Vagina (tissue), 2 donors: Measurements from ENCODE around the gene TXNL4B. TPM values are rescaled to one million over a fixed set of nuclear protein-coding genes. Genes with fewer than 3 reads are reported as not detected.

ENCODE experiments used
- DNase-seq, 2 donors: peaks; one replicate each; pipeline ENCODE4 v3.0.0-alpha.2; 2017; ENCODE audit errors: extremely low spot score in 2 of 2
- H3K27ac ChIP-seq: fragments of 200-600 bp; sonication (generic); one replicate; pipeline ENCODE4 v1.5.1; 2019
- H3K27me3 ChIP-seq: fragments of 200-600 bp; sonication (generic); one replicate; pipeline ENCODE4 v1.5.1; 2019
- H3K36me3 ChIP-seq, 2 donors: fragments of 200-600 bp; sonication (generic); one replicate each; pipeline ENCODE4 v1.5.1; 2017 to 2019
- H3K4me1 ChIP-seq: fragments of 200-600 bp; sonication (generic); one replicate; pipeline ENCODE4 v1.5.1; 2019
- H3K4me3 ChIP-seq, 2 donors: fragments of 200-600 bp; sonication (generic); 1 replicate in 1 of 2; 2 replicates in 1 of 2; pipeline ENCODE4 v1.5.1; 2016 to 2019
- H3K9me3 ChIP-seq: fragments of 200-600 bp; sonication (generic); one replicate; pipeline ENCODE4 v1.5.1; 2019
- CTCF ChIP-seq, 3 experiments: fragments of 450-650 bp in 2 of 3; fragments of 200-600 bp in 1 of 3; sonication (generic) in 1 of 3; IDR thresholded peaks; one replicate each; pipeline ENCODE4 v1.5.1; 2017 to 2019; ENCODE audit warnings: antibody characterized with exemption in 3 of 3, mild to moderate bottlenecking in 2 of 3, moderate library complexity in 2 of 3
- POLR2A ChIP-seq, 2 donors: fragments of 450-650 bp; IDR thresholded peaks; one replicate each; pipeline ENCODE4 v1.6.1; 2017; ENCODE audit warnings: antibody characterized with exemption in 2 of 2, mild to moderate bottlenecking in 2 of 2, moderate library complexity in 2 of 2
- POLR2AphosphoS5 ChIP-seq, 2 donors: sonication (generic); formaldehyde crosslinking; IDR thresholded peaks; one replicate each; pipeline ENCODE4 v1.9.0; 2017; ENCODE audit warnings: antibody characterized with exemption in 2 of 2, mild to moderate bottlenecking in 2 of 2, low read depth in 1 of 2; ENCODE audit not compliant: insufficient read depth in 1 of 2
- intact Hi-C: fragments of 100-400 bp; cut with DNase I; formaldehyde crosslinking; loops from one replicate; pipeline ENCODE4 v1.15.1; 2023
- total RNA-seq: library from RNA; depleted of rRNA; stranded (reverse); fragments of >200 nt; gene quantifications from one replicate; pipeline ENCODE4 v1.2.3, GENCODE V29; 2016

The TXNL4B gene
- total RNA-seq, 1 donor from 2014 or later: 12.5 TPM

GRCh38 chr16:72043058-72043457 lies 50.4 kb downstream of the TXNL4B start:
- intact Hi-C loops: no loop called here
- peaks cover 0 to 13% of the 10 kb centered on the region in 2 donors for H3K36me3 ChIP-seq
- H3K9me3 ChIP-seq: no peaks in the 10 kb centered on the region
- H3K27ac ChIP-seq: no peak overlapping the region
- DNase-seq: no peak
- H3K4me1 ChIP-seq: no peaks in the 10 kb centered on the region
- TF ChIP-seq CTCF (IDR thresholded peaks at IDR 0.05): no peak
- TF ChIP-seq POLR2A (IDR thresholded peaks at IDR 0.05): no peak
- no peak for TF ChIP-seq POLR2AphosphoS5 (IDR thresholded peaks at IDR 0.05; ENCODE audit: insufficient read depth in 1 of 2, low read depth in 1 of 2)
- no peak overlapping the region for H3K4me3 ChIP-seq
- H3K27me3 ChIP-seq: no peaks in the 10 kb centered on the region

GRCh38 chr16:72042157-72042660 lies 51.2 kb downstream of the TXNL4B start:
- Histone ChIP-seq H3K4me1 (no peaks in the 10 kb centered on the region), H3K27me3 (no peaks in the 10 kb centered on the region), H3K36me3 (peaks cover 0 to 13% of the 10 kb centered on the region in 2 donors), H3K9me3 (no peaks in the 10 kb centered on the region), H3K4me3 (no peak overlapping the region), H3K27ac (no peak overlapping the region)
- intact Hi-C loops: no loop called here
- no peak for DNase-seq
- TF ChIP-seq POLR2A (IDR thresholded peaks at IDR 0.05) (no peak), CTCF (IDR thresholded peaks at IDR 0.05) (no peak), POLR2AphosphoS5 (IDR thresholded peaks at IDR 0.05; ENCODE audit: insufficient read depth in 1 of 2, low read depth in 1 of 2) (no peak)

- H3K9me3 ChIP-seq: no peaks in the 10 kb centered on the region
- TF ChIP-seq POLR2AphosphoS5 (IDR thresholded peaks at IDR 0.05; ENCODE audit: insufficient read depth in 1 of 2, low read depth in 1 of 2) (no peak), POLR2A (IDR thresholded peaks at IDR 0.05) (no peak), CTCF (IDR thresholded peaks at IDR 0.05) (no peak)
- intact Hi-C loops: no loop called here
- no peaks in the 10 kb centered on the region for H3K4me1 ChIP-seq
- H3K27me3 ChIP-seq: no peaks in the 10 kb centered on the region
- DNase-seq: no peak
- H3K27ac ChIP-seq: no peak overlapping the region
- peaks cover 0 to under 1% of the 10 kb centered on the region in 2 donors for H3K36me3 ChIP-seq
- no peak overlapping the region for H3K4me3 ChIP-seq
These were observed 57.3 kb downstream of the TXNL4B start for GRCh38 chr16:72036098-72036497.

Other genes starting within 250 kb of the TXNL4B start
- 15.0 TPM for gene ATXN1L, start 247.6 kb downstream of the TXNL4B start, total RNA-seq
- 8.8 TPM for gene ZNF821, start 209.4 kb downstream of the TXNL4B start, total RNA-seq
- gene IST1, start 198.1 kb downstream of the TXNL4B start, total RNA-seq: 159 TPM
- gene PKD1L3, start 93.2 kb downstream of the TXNL4B start, total RNA-seq: not detected
- 4.2 TPM for gene DHODH, start 84.9 kb downstream of the TXNL4B start, total RNA-seq
- 4.7 TPM for gene HP, start 39.1 kb downstream of the TXNL4B start, total RNA-seq
- gene HPR, start 30.4 kb downstream of the TXNL4B start, total RNA-seq: 1.7 TPM
- 54.8 TPM for gene DHX38, start 227 bp upstream of the TXNL4B start, total RNA-seq
- not detected for gene PMFBP1, start 78.5 kb upstream of the TXNL4B start, total RNA-seq